ENCODE results near the gene VSTM2L. TPM values are rescaled to one million over a fixed set of nuclear protein-coding genes. Genes with fewer than 3 reads are reported as not detected.

The VSTM2L gene
- total and polyA plus RNA-seq, 9 of the 15 experiments (the other 6 are each of a cell fraction or from before 2014, with no cell fraction given): not detected

GRCh38 chr20:37948956-37949355 is 46.0 kb downstream of the VSTM2L start:
- H2AFZ ChIP-seq (ENCODE audit: low read depth, low read length): no peak overlapping the region
- intact Hi-C loops (cut with micrococcal nuclease) (no loop called here), in situ Hi-C loops (cut with MboI) (no loop called here)
- peaks cover 0 to 5% of the 10 kb centered on the region in 2 experiments; a peak in 2 of 5 replicates for H3K4me1 ChIP-seq (replicated peaks in 1 of 2; ENCODE audit: control insufficient read depth in 2 of 2, insufficient read depth in 2 of 2, low read length in 2 of 2)
- no peak overlapping the region for H3K27ac ChIP-seq (ENCODE audit: extremely low read depth, low read depth, low read length)
- POLR2A ChIA-PET: no interaction called here
- H4K20me1 ChIP-seq (replicated peaks; ENCODE audit: control insufficient read depth, insufficient read depth, low read length): no peaks in the 10 kb centered on the region
- no peaks in the 10 kb centered on the region for H3K36me3 ChIP-seq (ENCODE audit: control insufficient read depth, insufficient read depth, low read length)
- WGBS (ENCODE audit: insufficient coverage, low coverage, missing lambda C conversion rate): 4% methylated on average over 11 of the region's 11 CpGs
- no peak overlapping the region for H3K9ac ChIP-seq (ENCODE audit: insufficient read depth in 1 of 2, low read depth in 2 of 2, low read length in 2 of 2)
- ATAC-seq (no peak), DNase-seq (ENCODE audit: extremely low read depth in 1 of 4, low spot score in 3 of 4) (no peak), FAIRE-seq (no peak)
- no peaks in the 10 kb centered on the region for H3K9me1 ChIP-seq (ENCODE audit: control insufficient read depth, insufficient read depth, low read length)
- H3K79me2 ChIP-seq (ENCODE audit: control insufficient read depth, insufficient read depth, low read length): no peaks in the 10 kb centered on the region
- CTCF ChIA-PET (ENCODE audit: low intra/inter-chr PET ratio): no interaction called here
- H3K9me3 ChIP-seq (replicated peaks; ENCODE audit: control insufficient read depth, insufficient read depth, low read depth, low read length): 0 out of 2 replicates have a peak, but pooled peaks cover 2% of the 10 kb centered on the region
- H3K4me2 ChIP-seq (ENCODE audit: insufficient read depth, low read length): no peak overlapping the region
- BruUV-seq (replicated peaks): no TSS peak
- H3K27me3 ChIP-seq (ENCODE audit: control insufficient read depth in 2 of 2, insufficient read depth in 2 of 2, low read length in 2 of 2): peaks cover 15 to 56% of the 10 kb centered on the region in 2 experiments
- H3K4me3 ChIP-seq: no peak overlapping the region
- no peak for TF ChIP-seq ARID2 (IDR thresholded peaks at IDR 0.05)
- no peak for TF ChIP-seq ZFP1 (CRISPR knock-in tag; IDR thresholded peaks at IDR 0.05)
- no peak for TF ChIP-seq THAP7 (CRISPR knock-in tag; IDR thresholded peaks at IDR 0.05)
- TF ChIP-seq ZNF407 (IDR thresholded peaks at IDR 0.05; ENCODE audit: low read depth): no peak
- TF ChIP-seq RBM39 (optimal IDR thresholded peaks at IDR 0.05; ENCODE audit: low read depth, low read length): no peak
- TF ChIP-seq MTA2 (IDR thresholded peaks at IDR 0.05; ENCODE audit: low read depth): no peak
- TF ChIP-seq NR4A1 (CRISPR knock-in tag; IDR thresholded peaks at IDR 0.05): no peak
- no peak for TF ChIP-seq NR4A1 (tag; IDR thresholded peaks at IDR 0.05)
- no peak for TF ChIP-seq SMAD2 (IDR thresholded peaks at IDR 0.05; ENCODE audit: low read depth, low read length)
- TF ChIP-seq, protein P1, sequence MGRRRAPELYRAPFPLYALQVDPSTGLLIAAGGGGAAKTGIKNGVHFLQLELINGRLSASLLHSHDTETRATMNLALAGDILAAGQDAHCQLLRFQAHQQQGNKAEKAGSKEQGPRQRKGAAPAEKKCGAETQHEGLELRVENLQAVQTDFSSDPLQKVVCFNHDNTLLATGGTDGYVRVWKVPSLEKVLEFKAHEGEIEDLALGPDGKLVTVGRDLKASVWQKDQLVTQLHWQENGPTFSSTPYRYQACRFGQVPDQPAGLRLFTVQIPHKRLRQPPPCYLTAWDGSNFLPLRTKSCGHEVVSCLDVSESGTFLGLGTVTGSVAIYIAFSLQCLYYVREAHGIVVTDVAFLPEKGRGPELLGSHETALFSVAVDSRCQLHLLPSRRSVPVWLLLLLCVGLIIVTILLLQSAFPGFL (CRISPR knock-in tag; IDR thresholded peaks at IDR 0.05): no peak
- no peak for TF ChIP-seq SREBF2 (CRISPR knock-in tag; IDR thresholded peaks at IDR 0.05)
- TF ChIP-seq BCOR (IDR thresholded peaks at IDR 0.05): no peak
- TF ChIP-seq PML (IDR thresholded peaks at IDR 0.05; ENCODE audit: low read length): no peak

Measured in K562 (cell line).